Left ventricle myocardium inferior (tissue), 1 donor: ENCODE measurements around the gene ACAP1. TPM values are rescaled to one million over a fixed set of nuclear protein-coding genes. Genes with fewer than 3 reads are reported as not detected.
A peak's percentile ranks its signal among the peaks of the same experiment; 100 is the strongest.

ENCODE experiments used
- DNase-seq: peaks from one replicate; pipeline ENCODE4 v3.0.0-alpha.2; 2020
- H3K27ac ChIP-seq: fragments of 200-600 bp; replicated peaks from 2 replicates; pipeline ENCODE4 v1.8.0; 2021
- H3K27me3 ChIP-seq: fragments of 200-600 bp; 2 replicates; pipeline ENCODE4 v1.8.0; 2021; ENCODE audit warnings: low read depth
- H3K36me3 ChIP-seq: fragments of 200-600 bp; 2 replicates; pipeline ENCODE4 v1.8.0; 2021
- H3K4me1 ChIP-seq: fragments of 200-600 bp; 2 replicates; pipeline ENCODE4 v1.8.0; 2021
- H3K4me3 ChIP-seq: fragments of 200-600 bp; 2 replicates; pipeline ENCODE4 v1.8.0; 2021; ENCODE audit warnings: mild to moderate bottlenecking, moderate library complexity
- H3K9me3 ChIP-seq: fragments of 200-600 bp; replicated peaks from 2 replicates; pipeline ENCODE4 v1.8.0; 2021
- intact Hi-C: fragments of 100-400 bp; cut with micrococcal nuclease; formaldehyde crosslinking; loops from one replicate; pipeline ENCODE4 v1.11.0; 2022
- total RNA-seq: library from RNA; stranded (reverse); fragmentation: NEBNext Ultra II Directional; extraction: Animal tissue kit (Norgen Biotek cat#: 25700); gene quantifications from one replicate; pipeline ENCODE4 v1.2.1, GENCODE V29; 2021
- TF ChIP-seq, protein P1 (sequence below): fragments of 200-600 bp; IDR thresholded peaks from 2 replicates; pipeline ENCODE4 v1.8.0; 2021; ENCODE audit warnings: antibody characterized with exemption, mild to moderate bottlenecking, borderline replicate concordance
- donor health status: DM: no; HTN: yes; CAD: no; lungs with severe emphysema.

ACAP1 gene
- total RNA-seq, 1 donor from 2014 or later = 13.4 TPM

GRCh38 chr17:7318121-7318860 is 18.0 kb upstream of the ACAP1 start:
- no peaks in the 10 kb centered on the region for H3K9me3 ChIP-seq
- no peak for DNase-seq
- intact Hi-C loops = no loop called here
- peaks cover 30% of the 10 kb centered on the region for H3K4me1 ChIP-seq
- peaks cover 83% of the 10 kb centered on the region for H3K36me3 ChIP-seq
- H3K4me3 ChIP-seq = no peak overlapping the region
- no peaks in the 10 kb centered on the region for H3K27me3 ChIP-seq
- H3K27ac ChIP-seq = no peak overlapping the region
- TF ChIP-seq, protein P1, sequence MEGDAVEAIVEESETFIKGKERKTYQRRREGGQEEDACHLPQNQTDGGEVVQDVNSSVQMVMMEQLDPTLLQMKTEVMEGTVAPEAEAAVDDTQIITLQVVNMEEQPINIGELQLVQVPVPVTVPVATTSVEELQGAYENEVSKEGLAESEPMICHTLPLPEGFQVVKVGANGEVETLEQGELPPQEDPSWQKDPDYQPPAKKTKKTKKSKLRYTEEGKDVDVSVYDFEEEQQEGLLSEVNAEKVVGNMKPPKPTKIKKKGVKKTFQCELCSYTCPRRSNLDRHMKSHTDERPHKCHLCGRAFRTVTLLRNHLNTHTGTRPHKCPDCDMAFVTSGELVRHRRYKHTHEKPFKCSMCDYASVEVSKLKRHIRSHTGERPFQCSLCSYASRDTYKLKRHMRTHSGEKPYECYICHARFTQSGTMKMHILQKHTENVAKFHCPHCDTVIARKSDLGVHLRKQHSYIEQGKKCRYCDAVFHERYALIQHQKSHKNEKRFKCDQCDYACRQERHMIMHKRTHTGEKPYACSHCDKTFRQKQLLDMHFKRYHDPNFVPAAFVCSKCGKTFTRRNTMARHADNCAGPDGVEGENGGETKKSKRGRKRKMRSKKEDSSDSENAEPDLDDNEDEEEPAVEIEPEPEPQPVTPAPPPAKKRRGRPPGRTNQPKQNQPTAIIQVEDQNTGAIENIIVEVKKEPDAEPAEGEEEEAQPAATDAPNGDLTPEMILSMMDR = no peak

DNA sequence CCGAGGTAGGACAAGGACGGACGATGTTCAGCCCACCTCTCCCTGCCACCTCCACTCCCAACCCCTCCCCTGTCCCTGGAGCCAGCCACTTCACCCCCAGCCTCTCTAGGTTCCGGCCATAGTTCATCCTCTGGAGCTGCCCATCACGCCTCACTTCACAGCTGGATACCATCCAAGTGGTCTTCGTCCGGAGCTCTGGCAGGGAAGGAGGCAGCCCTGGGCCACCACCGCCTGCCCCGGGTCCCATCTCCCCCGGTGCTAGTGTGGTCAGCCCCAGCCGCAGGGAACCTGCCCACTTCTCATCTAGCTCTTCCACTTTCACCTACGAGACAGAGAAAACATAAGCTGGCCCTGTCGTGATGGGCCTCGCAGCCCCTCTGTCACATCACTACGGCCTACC is 14.9 kb upstream of the ACAP1 start:
- DNase-seq = no peak
- TF ChIP-seq, protein P1 = no peak
- peaks cover 97% of the 10 kb centered on the region for H3K36me3 ChIP-seq
- intact Hi-C loops = no loop called here
- no peaks in the 10 kb centered on the region for H3K27me3 ChIP-seq
- no peak overlapping the region for H3K27ac ChIP-seq
- no peaks in the 10 kb centered on the region for H3K4me1 ChIP-seq
- no peaks in the 10 kb centered on the region for H3K9me3 ChIP-seq
- H3K4me3 ChIP-seq = no peak overlapping the region

DNA sequence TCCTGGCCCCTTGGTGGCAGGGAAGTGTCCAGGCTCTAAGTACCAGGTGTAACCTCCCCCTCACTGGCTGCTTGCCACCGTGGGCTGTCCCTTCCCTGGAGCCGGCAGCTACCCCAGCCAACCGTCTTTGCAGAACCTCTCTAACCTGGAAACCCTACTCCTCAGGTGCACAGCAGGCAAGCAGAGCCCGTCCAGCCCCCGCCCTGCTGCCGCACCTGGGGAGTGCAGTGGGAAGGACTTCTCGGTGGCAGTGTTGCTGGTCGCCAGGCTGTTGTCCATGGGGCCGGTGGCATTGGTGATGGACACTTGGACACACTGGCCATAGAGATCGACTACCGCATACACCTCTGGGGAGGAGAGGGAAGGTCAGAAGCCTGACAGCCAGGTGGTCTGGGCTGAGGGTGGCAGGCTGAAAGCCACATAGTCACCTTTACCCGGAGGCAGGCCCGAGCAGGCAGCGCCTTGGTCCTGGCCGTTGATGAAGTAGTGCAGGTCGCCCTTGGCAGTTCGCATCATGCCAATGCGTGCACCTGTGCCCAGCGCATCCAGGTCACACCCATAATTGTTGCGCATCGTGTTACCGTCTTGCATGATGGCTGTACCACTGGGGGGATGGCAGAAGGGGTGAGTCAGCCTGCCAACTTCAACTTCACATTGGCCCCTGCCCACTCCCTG is 13.7 kb upstream of the ACAP1 start:
- Histone ChIP-seq H3K27me3 (no peaks in the 10 kb centered on the region), H3K36me3 (peaks cover 89% of the 10 kb centered on the region), H3K9me3 (no peaks in the 10 kb centered on the region), H3K27ac (no peak overlapping the region), H3K4me3 (no peak overlapping the region), H3K4me1 (peaks cover under 1% of the 10 kb centered on the region)
- intact Hi-C loops = no loop called here
- DNase-seq = no peak
- TF ChIP-seq, protein P1 = no peak

GRCh38 chr17:7323731-7324437 is 12.4 kb upstream of the ACAP1 start:
- H3K4me1 ChIP-seq = peaks cover 13% of the 10 kb centered on the region
- H3K27ac ChIP-seq = no peak overlapping the region
- no peaks in the 10 kb centered on the region for H3K9me3 ChIP-seq
- no peaks in the 10 kb centered on the region for H3K27me3 ChIP-seq
- H3K4me3 ChIP-seq = no peak overlapping the region
- intact Hi-C loops = no loop called here
- peak; percentile 50 for DNase-seq
- TF ChIP-seq, protein P1 = peak; percentile 78
- H3K36me3 ChIP-seq = peaks cover 77% of the 10 kb centered on the region

DNA sequence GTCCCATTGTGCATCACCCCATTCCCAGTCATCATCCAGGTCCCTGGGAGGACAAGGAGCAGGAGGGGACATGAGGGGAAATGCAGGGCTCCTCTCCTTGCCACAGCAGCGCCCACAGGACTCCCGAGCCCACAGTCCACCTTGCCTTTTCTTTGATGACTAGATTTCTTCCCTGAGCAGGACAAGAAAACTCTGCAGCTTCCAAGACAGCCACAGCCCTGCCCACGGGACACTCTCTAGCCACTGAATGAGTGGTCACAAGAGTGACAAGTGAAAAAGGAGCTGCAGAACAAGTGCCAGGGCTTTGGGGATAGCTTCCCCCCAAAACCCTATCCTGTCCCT is 11.9 kb upstream of the ACAP1 start:
- Histone ChIP-seq H3K9me3 (no peaks in the 10 kb centered on the region), H3K36me3 (peaks cover 71% of the 10 kb centered on the region), H3K27ac (no peak overlapping the region), H3K4me1 (peaks cover 16% of the 10 kb centered on the region), H3K27me3 (no peaks in the 10 kb centered on the region), H3K4me3 (no peak overlapping the region)
- DNase-seq = no peak
- TF ChIP-seq, protein P1 = no peak
- intact Hi-C loops = no loop called here
